Measurements from ENCODE around the gene OLFM1. TPM values are rescaled to one million over a fixed set of nuclear protein-coding genes. Genes with fewer than 3 reads are reported as not detected.
"Not testable (repeated sequence)": the region's sequence is repeated elsewhere in the genome, so short reads cannot be mapped to it uniquely, and the experiment has no call there.

The OLFM1 gene
- total RNA-seq, 1 donor from 2014 or later: not detected

GRCh38 chr9:135157856-135158563 is 70.5 kb downstream of the OLFM1 start:
- ChIA-PET CTCF (no interaction called here), POLR2A (no interaction called here)
- H3K9me3 Mint-ChIP-seq: no peaks in the 10 kb centered on the region

GRCh38 chr9:135158564-135158937 is 71.1 kb downstream of the OLFM1 start:
- Mint-ChIP-seq H3K4me3 (no peak overlapping the region), H3K9me3 (no peaks in the 10 kb centered on the region), H3K36me3 (ENCODE audit: low read depth) (no peaks in the 10 kb centered on the region), H3K4me1 (no peaks in the 10 kb centered on the region), H3K27me3 (peaks cover 14% of the 10 kb centered on the region), H3K27ac (no peak overlapping the region)
- ChIA-PET POLR2A (no interaction called here), CTCF (no interaction called here)
- no peak for ATAC-seq (ENCODE audit: low read depth)
- intact Hi-C loops (cut with micrococcal nuclease): no loop called here
- no peak for TF ChIP-seq CTCF (IDR thresholded peaks at IDR 0.05)
- DNase-seq: no peak

More at GRCh38 chr9:135157856-135158563, 70.5 kb downstream of the OLFM1 start:
- H3K27me3 Mint-ChIP-seq: peaks cover 14% of the 10 kb centered on the region
- no peaks in the 10 kb centered on the region for H3K4me1 Mint-ChIP-seq
- no peak overlapping the region for H3K4me3 Mint-ChIP-seq
- DNase-seq (no peak), ATAC-seq (ENCODE audit: low read depth) (no peak)
- no peak overlapping the region for H3K27ac Mint-ChIP-seq
- intact Hi-C loops (cut with micrococcal nuclease): no loop called here
- no peak for TF ChIP-seq CTCF (IDR thresholded peaks at IDR 0.05)
- H3K36me3 Mint-ChIP-seq (ENCODE audit: low read depth): no peaks in the 10 kb centered on the region

GRCh38 chr9:135159801-135160200 is 72.3 kb downstream of the OLFM1 start:
- no peaks in the 10 kb centered on the region for H3K9me3 Mint-ChIP-seq
- no peaks in the 10 kb centered on the region for H3K4me1 Mint-ChIP-seq
- H3K36me3 Mint-ChIP-seq (ENCODE audit: low read depth): no peaks in the 10 kb centered on the region
- H3K4me3 Mint-ChIP-seq: no peak overlapping the region
- DNase-seq: no peak
- POLR2A ChIA-PET: no interaction called here
- TF ChIP-seq CTCF (IDR thresholded peaks at IDR 0.05): no peak
- CTCF ChIA-PET: no interaction called here
- H3K27me3 Mint-ChIP-seq: peaks cover 10% of the 10 kb centered on the region
- no peak overlapping the region for H3K27ac Mint-ChIP-seq
- ATAC-seq (ENCODE audit: low read depth): no peak
- intact Hi-C loops (cut with micrococcal nuclease): no loop called here

GRCh38 chr9:135160862-135161261 is 73.4 kb downstream of the OLFM1 start:
- intact Hi-C loops (cut with micrococcal nuclease): no loop called here
- no peaks in the 10 kb centered on the region for H3K4me1 Mint-ChIP-seq
- ATAC-seq (ENCODE audit: low read depth) (no peak), DNase-seq (no peak)
- H3K27ac Mint-ChIP-seq: no peak overlapping the region
- H3K36me3 Mint-ChIP-seq (ENCODE audit: low read depth): no peaks in the 10 kb centered on the region
- TF ChIP-seq CTCF (IDR thresholded peaks at IDR 0.05): no peak
- POLR2A ChIA-PET: no interaction called here
- H3K27me3 Mint-ChIP-seq: peaks cover 10% of the 10 kb centered on the region
- no peak overlapping the region for H3K4me3 Mint-ChIP-seq
- CTCF ChIA-PET: no interaction called here
- H3K9me3 Mint-ChIP-seq: no peaks in the 10 kb centered on the region

- H3K4me3 Mint-ChIP-seq; H3K9me3 Mint-ChIP-seq; H3K27ac Mint-ChIP-seq; H3K4me1 Mint-ChIP-seq; intact Hi-C loops (cut with micrococcal nuclease); H3K36me3 Mint-ChIP-seq (ENCODE audit: low read depth); DNase-seq; H3K27me3 Mint-ChIP-seq; CTCF ChIA-PET; POLR2A ChIA-PET; ATAC-seq (ENCODE audit: low read depth): not testable (repeated sequence)
Observed at GRCh38 chr9:135162599-135162998, 75.1 kb downstream of the OLFM1 start.

Data from activated B cell treated with CpG ODN at 0.5 μM for 24 hours (primary cell).